GM12875 (cell line): ENCODE data around the gene ZNF132.
"Not testable (repeated sequence)": the region's sequence is repeated elsewhere in the genome, so short reads cannot be mapped to it uniquely, and the experiment has no call there.

Experiments used
- H3K4me3 ChIP-seq: one replicate; pipeline ENCODE4 v1.5.1; 2011; ENCODE audit warnings: low read depth, low read length, control low read depth
- CTCF ChIP-seq: IDR thresholded peaks from 2 replicates; pipeline ENCODE4 v1.5.1; 2011; ENCODE audit warnings: low read depth, mild to moderate bottlenecking, control low read depth, inconsistent platforms, low read length, moderate library complexity, borderline replicate concordance; ENCODE audit not compliant: insufficient read depth

The ZNF132 gene

GRCh38 chr19:58450856-58451357 is 11.0 kb upstream of the ZNF132 start:
- peak overlapping the region; percentile 91 for H3K4me3 ChIP-seq
- no peak for TF ChIP-seq CTCF

DNA sequence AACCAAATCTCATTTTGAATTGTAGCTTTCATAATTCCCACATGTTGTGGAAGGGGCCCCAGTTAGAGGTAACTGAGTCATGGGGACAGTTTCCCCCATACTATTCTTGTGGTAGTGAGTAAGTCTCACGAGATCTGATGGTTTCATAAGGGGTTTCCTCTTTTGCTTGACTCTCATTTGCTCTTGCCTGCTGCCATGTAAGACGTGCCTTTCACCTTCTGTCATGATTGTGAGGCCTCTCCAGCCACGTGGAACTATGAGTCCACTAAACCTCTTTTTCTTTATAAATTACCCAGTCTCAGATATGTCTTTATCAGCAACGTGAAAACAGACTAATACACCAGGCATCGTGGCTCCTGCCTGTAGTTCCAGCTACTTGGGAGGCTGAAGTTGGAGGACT is 10.0 kb upstream of the ZNF132 start:
- H3K4me3 ChIP-seq: not testable (repeated sequence)

- not testable (repeated sequence) for H3K4me3 ChIP-seq
Measured at GRCh38 chr19:58448860-58449259, 8.9 kb upstream of the ZNF132 start.

GRCh38 chr19:58442986-58443385 is 3.0 kb upstream of the ZNF132 start:
- H3K4me3 ChIP-seq: not testable (repeated sequence)

GRCh38 chr19:58440556-58440955 is 603 bp upstream of the ZNF132 start:
- no peak for TF ChIP-seq CTCF
- H3K4me3 ChIP-seq: peak overlapping the region; percentile 90

DNA sequence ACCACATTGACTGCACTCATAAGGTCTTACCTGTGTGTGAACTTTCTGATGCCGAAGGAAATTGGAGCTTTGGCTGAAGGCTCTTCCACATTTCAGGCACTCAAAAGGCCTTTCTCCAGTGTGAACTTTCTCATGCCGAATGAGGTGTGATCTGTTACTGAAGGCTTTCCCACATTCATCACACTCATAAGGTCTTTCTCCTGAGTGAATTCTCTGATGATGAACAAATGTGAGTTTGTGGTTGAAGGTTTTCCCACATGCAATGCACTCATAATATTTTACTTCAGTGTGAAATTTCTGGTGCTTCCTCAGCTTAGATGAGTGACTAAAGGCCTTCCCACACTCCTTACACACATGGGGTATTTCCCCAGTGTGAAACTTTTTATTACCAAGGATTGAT is 5.7 kb downstream of the ZNF132 start:
- H3K4me3 ChIP-seq: no peak overlapping the region
- no peak for TF ChIP-seq CTCF

- no peak overlapping the region for H3K4me3 ChIP-seq
- no peak for TF ChIP-seq CTCF
Measured at GRCh38 chr19:58429745-58430144, 10.2 kb downstream of the ZNF132 start.

GRCh38 chr19:58428617-58429016 is 11.3 kb downstream of the ZNF132 start:
- TF ChIP-seq CTCF: no peak
- no peak overlapping the region for H3K4me3 ChIP-seq

DNA sequence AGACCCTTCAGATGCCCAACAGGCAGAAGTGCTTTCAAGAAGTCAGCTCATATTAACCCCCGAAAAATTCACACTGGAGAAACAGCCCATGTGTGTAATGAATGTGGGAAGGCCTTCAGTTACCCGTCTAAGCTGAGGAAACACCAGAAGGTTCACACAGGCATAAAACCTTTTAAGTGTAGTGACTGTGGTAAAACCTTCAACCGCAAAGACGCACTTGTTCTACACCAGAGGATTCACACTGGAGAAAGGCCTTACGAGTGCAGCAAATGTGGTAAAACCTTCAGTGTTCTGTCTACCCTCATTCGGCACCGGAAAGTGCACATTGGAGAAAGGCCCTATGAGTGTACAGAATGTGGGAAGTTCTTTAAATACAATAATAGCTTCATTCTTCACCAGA is 22.9 kb downstream of the ZNF132 start:
- no peak for TF ChIP-seq CTCF
- H3K4me3 ChIP-seq: no peak overlapping the region
